ENCODE results near the gene HIRA. TPM values are rescaled to one million over a fixed set of nuclear protein-coding genes. Genes with fewer than 3 reads are reported as not detected.

The HIRA gene
- polyA plus RNA-seq, 2 of the 4 experiments (the other 2 are of a cell fraction) = 12.3 to 16.6 TPM

DNA sequence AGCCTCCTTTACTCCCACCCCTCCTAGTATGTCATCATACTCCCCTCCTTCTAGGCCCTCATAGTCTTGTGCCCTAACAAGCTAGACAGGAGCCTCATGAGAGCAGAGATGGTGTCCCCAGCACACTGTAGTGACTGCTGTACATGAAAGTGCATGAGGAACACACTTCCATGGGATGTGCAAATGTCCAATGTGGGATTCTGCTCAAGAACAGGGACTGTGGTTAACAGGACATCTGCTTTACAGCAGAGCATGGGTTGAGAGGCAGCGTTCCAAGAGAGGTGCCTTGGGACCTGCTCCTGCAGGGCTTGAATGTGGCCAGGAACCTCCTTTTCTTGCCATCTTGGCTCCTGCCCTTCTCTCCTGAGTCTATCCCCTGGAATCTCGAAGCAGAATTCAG, 45.3 kb downstream of the HIRA start:
- DNase-seq (ENCODE audit: low read depth in 1 of 2, low spot score in 1 of 2) (no peak), ATAC-seq (no peak), FAIRE-seq (no peak)
- ChIA-PET POLR2A (no interaction called here), CTCF (no interaction called here)
- H3K9me3 ChIP-seq = no peaks in the 10 kb centered on the region
- TF ChIP-seq BHLHE40 (IDR thresholded peaks at IDR 0.05; ENCODE audit: low read depth, low read length) (no peak), RCOR1 (IDR thresholded peaks at IDR 0.05; ENCODE audit: low read depth, low read length) (no peak), HDAC2 (IDR thresholded peaks at IDR 0.05) (no peak), ZC3H11A (IDR thresholded peaks at IDR 0.05) (no peak), HOXA7 (CRISPR knock-in tag; IDR thresholded peaks at IDR 0.05) (no peak), RAD21 (conservative IDR thresholded peaks at IDR 0.05 in 1 of 2, IDR thresholded peaks at IDR 0.05 in 1 of 2) (no peak), NR3C1 (IDR thresholded peaks at IDR 0.05) (no peak), SREBF2 (IDR thresholded peaks at IDR 0.05) (no peak), EHMT2 (IDR thresholded peaks at IDR 0.05; ENCODE audit: low read depth) (no peak), JUN (IDR thresholded peaks at IDR 0.05) (no peak), USF2 (IDR thresholded peaks at IDR 0.05) (no peak), ZSCAN20 (CRISPR knock-in tag; IDR thresholded peaks at IDR 0.05) (no peak), POLR2A (IDR thresholded peaks at IDR 0.05; ENCODE audit: low read length) (no peak), MAFK (IDR thresholded peaks at IDR 0.05; ENCODE audit: partially characterized antibody) (no peak), FOSB (CRISPR knock-in tag; IDR thresholded peaks at IDR 0.05) (no peak)
- TF ChIP-seq, protein P1, sequence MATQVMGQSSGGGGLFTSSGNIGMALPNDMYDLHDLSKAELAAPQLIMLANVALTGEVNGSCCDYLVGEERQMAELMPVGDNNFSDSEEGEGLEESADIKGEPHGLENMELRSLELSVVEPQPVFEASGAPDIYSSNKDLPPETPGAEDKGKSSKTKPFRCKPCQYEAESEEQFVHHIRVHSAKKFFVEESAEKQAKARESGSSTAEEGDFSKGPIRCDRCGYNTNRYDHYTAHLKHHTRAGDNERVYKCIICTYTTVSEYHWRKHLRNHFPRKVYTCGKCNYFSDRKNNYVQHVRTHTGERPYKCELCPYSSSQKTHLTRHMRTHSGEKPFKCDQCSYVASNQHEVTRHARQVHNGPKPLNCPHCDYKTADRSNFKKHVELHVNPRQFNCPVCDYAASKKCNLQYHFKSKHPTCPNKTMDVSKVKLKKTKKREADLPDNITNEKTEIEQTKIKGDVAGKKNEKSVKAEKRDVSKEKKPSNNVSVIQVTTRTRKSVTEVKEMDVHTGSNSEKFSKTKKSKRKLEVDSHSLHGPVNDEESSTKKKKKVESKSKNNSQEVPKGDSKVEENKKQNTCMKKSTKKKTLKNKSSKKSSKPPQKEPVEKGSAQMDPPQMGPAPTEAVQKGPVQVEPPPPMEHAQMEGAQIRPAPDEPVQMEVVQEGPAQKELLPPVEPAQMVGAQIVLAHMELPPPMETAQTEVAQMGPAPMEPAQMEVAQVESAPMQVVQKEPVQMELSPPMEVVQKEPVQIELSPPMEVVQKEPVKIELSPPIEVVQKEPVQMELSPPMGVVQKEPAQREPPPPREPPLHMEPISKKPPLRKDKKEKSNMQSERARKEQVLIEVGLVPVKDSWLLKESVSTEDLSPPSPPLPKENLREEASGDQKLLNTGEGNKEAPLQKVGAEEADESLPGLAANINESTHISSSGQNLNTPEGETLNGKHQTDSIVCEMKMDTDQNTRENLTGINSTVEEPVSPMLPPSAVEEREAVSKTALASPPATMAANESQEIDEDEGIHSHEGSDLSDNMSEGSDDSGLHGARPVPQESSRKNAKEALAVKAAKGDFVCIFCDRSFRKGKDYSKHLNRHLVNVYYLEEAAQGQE (IDR thresholded peaks at IDR 0.05) = no peak
- WGBS (ENCODE audit: missing lambda C conversion rate) = 90% methylated on average over 2 of the region's 2 CpGs
- no peak overlapping the region for H3K4me3 ChIP-seq
- H3K4me2 ChIP-seq = no peak overlapping the region
- no peak overlapping the region for H3K27ac ChIP-seq
- no peaks in the 10 kb centered on the region for H3K4me1 ChIP-seq

DNA sequence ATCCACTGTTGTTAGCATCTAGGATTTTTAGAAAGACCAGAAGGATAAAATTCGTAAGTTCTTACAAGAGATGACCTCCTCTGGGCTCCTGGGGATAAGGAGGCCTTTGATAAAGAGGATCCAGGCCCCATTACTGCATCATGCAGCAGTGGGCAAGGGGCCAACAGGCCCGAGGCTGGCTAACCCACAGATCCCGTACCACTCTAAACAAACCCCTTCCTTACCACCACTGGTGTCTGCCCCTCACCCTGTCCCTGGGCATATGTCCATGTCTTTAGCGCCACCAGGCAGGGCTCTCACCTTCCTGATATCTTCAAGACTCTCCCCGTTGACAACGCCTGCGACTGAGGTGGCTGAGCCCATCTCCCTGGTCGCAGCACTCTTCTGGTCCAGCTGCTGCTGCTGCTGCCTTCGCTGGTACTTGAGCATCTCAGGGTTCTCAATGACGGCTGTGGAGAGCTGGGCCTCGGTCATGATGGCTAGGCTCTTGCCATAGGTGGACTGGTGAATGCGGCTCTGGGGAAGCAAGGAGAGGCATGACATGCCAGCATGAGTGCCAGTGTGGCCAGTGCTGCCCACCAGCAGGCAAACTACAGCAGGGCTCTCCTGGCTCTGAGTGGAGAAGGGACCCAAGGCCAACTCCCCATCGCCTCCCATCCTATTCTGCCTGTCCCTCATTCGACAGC, 46.2 kb downstream of the HIRA start:
- ChIA-PET POLR2A (no interaction called here), CTCF (no interaction called here)
- ATAC-seq (no peak), DNase-seq (ENCODE audit: low read depth in 1 of 2, low spot score in 1 of 2) (no peak), FAIRE-seq (no peak)
- Histone ChIP-seq H3K27ac (no peak overlapping the region), H3K9me3 (no peaks in the 10 kb centered on the region), H3K4me2 (no peak overlapping the region), H3K4me1 (no peaks in the 10 kb centered on the region), H3K4me3 (no peak overlapping the region)
- TF ChIP-seq, protein P2, sequence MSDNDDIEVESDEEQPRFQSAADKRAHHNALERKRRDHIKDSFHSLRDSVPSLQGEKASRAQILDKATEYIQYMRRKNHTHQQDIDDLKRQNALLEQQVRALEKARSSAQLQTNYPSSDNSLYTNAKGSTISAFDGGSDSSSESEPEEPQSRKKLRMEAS (IDR thresholded peaks at IDR 0.05) = no peak
- TF ChIP-seq, protein P3, sequence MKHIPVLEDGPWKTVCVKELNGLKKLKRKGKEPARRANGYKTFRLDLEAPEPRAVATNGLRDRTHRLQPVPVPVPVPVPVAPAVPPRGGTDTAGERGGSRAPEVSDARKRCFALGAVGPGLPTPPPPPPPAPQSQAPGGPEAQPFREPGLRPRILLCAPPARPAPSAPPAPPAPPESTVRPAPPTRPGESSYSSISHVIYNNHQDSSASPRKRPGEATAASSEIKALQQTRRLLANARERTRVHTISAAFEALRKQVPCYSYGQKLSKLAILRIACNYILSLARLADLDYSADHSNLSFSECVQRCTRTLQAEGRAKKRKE (CRISPR knock-in tag; IDR thresholded peaks at IDR 0.05; ENCODE audit: low read depth) = no peak
- TF ChIP-seq, protein P4, sequence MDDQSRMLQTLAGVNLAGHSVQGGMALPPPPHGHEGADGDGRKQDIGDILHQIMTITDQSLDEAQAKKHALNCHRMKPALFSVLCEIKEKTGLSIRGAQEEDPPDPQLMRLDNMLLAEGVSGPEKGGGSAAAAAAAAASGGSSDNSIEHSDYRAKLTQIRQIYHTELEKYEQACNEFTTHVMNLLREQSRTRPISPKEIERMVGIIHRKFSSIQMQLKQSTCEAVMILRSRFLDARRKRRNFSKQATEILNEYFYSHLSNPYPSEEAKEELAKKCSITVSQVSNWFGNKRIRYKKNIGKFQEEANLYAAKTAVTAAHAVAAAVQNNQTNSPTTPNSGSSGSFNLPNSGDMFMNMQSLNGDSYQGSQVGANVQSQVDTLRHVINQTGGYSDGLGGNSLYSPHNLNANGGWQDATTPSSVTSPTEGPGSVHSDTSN (IDR thresholded peaks at IDR 0.05) = no peak
- TF ChIP-seq FOSB (CRISPR knock-in tag; IDR thresholded peaks at IDR 0.05) = no peak
- TF ChIP-seq HEYL (CRISPR knock-in tag; IDR thresholded peaks at IDR 0.05) = no peak
- no peak for TF ChIP-seq POLR2AphosphoS2 (conservative IDR thresholded peaks at IDR 0.05; ENCODE audit: low read length)
- TF ChIP-seq NR3C1 (IDR thresholded peaks at IDR 0.05) = no peak
- no peak for TF ChIP-seq FOXS1 (CRISPR knock-in tag; IDR thresholded peaks at IDR 0.05)
- no peak for TF ChIP-seq SREBF2 (IDR thresholded peaks at IDR 0.05)
- 94% methylated on average over 10 of the region's 14 CpGs for WGBS (ENCODE audit: missing lambda C conversion rate)

Measured in A549 (cell line).